ENCODE measurements around the gene SRI.

GRCh38 chr7:88200789-88201188 lies 19.0 kb downstream of the SRI start:
- no peak for TF ChIP-seq CTCF (IDR thresholded peaks at IDR 0.05; ENCODE audit: poor library complexity)
- TF ChIP-seq EZH2 (IDR thresholded peaks at IDR 0.05; ENCODE audit: borderline replicate concordance) = no peak
